DND-41 (cell line): Measurements from ENCODE around the gene FSTL1.

Source experiments
- CTCF ChIP-seq: IDR thresholded peaks from 2 replicates; pipeline ENCODE4 v1.5.1; 2012; ENCODE audit warnings: borderline replicate concordance, low read length, moderate library complexity, mild to moderate bottlenecking; ENCODE audit not compliant: poor library complexity, severe bottlenecking; ENCODE audit errors: extremely low read depth
- EZH2 ChIP-seq: IDR thresholded peaks from 3 replicates; pipeline ENCODE4 v1.6.1; 2012; ENCODE audit warnings: borderline replicate concordance, low read depth, mild to moderate bottlenecking, moderate library complexity, low read length, inconsistent platforms; ENCODE audit not compliant: severe bottlenecking

- TF ChIP-seq CTCF (no peak), EZH2 (no peak)
Measured at GRCh38 chr3:120473896-120474675, 23.3 kb upstream of the FSTL1 start.
